ENCODE data around the gene ITGAE. TPM values are rescaled to one million over a fixed set of nuclear protein-coding genes. Genes with fewer than 3 reads are reported as not detected.

ITGAE gene
- total RNA-seq, 2 donors from 2014 or later, result 9.1 to 12.9 TPM

DNA sequence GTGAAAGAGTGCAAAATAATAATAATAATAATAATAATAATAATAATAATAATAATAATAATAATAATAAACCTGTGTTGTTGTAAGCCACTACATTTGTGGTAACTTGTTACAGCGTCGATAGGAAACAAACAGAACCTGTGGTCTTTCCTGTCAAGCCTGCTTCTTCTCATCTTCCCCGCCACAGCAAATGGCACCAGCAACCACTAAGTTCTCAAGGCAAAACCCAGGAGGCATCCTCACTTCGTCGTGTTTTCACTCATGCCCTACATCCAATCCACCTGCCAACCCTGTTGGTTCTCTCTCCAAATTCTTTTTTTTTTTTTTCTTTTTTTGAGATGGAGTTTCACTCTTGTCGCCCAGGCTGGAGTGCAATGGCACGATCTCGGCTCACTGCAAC lies 34.2 kb downstream of the ITGAE start:
- Histone ChIP-seq H3K4me3 (no peak overlapping the region), H3K36me3 (replicated peaks in 1 of 2; ENCODE audit: insufficient read depth in 1 of 2, low read depth in 2 of 2) (no peaks in the 10 kb centered on the region), H3K27me3 (no peaks in the 10 kb centered on the region), H3K27ac (no peak overlapping the region), H3K9me3 (no peaks in the 10 kb centered on the region), H3K4me1 (no peaks in the 10 kb centered on the region)
- 85 to 93% methylated on average over 8 of the region's 8 CpGs for WGBS, 2 donors
- TF ChIP-seq CTCF (IDR thresholded peaks at IDR 0.05), result no peak
- DNase-seq (no peak), ATAC-seq (no peak)
- intact Hi-C loops (cut with DNase I), result no loop called here

DNA sequence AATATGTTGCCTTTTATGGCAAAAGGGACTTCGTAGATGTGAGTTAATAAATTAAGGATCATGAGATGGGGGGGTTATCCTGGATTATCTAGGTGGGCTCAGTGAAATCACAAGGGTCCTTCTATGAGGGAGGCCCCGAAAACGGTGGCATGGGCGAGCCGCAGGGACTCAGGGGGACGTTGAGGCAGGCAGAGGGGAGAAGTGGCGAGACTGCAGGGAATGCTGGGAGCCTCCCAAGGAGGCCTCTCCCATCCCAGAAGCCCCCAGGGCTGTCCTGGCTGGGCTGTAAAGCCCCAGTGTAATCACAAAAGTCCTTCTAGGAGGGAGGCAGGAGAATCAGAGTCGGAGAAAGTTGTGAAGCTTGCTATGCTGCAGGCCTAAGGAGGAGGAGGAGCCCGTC lies 35.0 kb downstream of the ITGAE start:
- intact Hi-C loops (cut with DNase I), result no loop called here
- 76 to 83% methylated on average over 9 of the region's 9 CpGs for WGBS, 2 donors
- ATAC-seq (no peak), DNase-seq (no peak)
- Histone ChIP-seq H3K27me3 (no peaks in the 10 kb centered on the region), H3K9me3 (no peaks in the 10 kb centered on the region), H3K4me1 (no peaks in the 10 kb centered on the region), H3K36me3 (replicated peaks in 1 of 2; ENCODE audit: insufficient read depth in 1 of 2, low read depth in 2 of 2) (no peaks in the 10 kb centered on the region), H3K4me3 (no peak overlapping the region), H3K27ac (no peak overlapping the region)
- no peak for TF ChIP-seq POLR2A (IDR thresholded peaks at IDR 0.05)
- no peak for TF ChIP-seq CTCF (IDR thresholded peaks at IDR 0.05)

- Histone ChIP-seq H3K27me3 (no peaks in the 10 kb centered on the region), H3K36me3 (replicated peaks in 1 of 2; ENCODE audit: insufficient read depth in 1 of 2, low read depth in 2 of 2) (no peaks in the 10 kb centered on the region), H3K9me3 (peaks cover 0 to 9% (median 0%) of the 10 kb centered on the region in 3 donors), H3K4me3 (no peak overlapping the region), H3K4me1 (no peaks in the 10 kb centered on the region), H3K27ac (no peak overlapping the region)
- intact Hi-C loops (cut with DNase I), result no loop called here
- DNase-seq, result no peak
- no peak for ATAC-seq
- 68 to 70% methylated on average over 3 of the region's 3 CpGs for WGBS, 2 donors
- TF ChIP-seq POLR2A (IDR thresholded peaks at IDR 0.05) (no peak), CTCF (IDR thresholded peaks at IDR 0.05) (no peak)
Observed at GRCh38 chr17:3763777-3764170, 37.2 kb downstream of the ITGAE start.

DNA sequence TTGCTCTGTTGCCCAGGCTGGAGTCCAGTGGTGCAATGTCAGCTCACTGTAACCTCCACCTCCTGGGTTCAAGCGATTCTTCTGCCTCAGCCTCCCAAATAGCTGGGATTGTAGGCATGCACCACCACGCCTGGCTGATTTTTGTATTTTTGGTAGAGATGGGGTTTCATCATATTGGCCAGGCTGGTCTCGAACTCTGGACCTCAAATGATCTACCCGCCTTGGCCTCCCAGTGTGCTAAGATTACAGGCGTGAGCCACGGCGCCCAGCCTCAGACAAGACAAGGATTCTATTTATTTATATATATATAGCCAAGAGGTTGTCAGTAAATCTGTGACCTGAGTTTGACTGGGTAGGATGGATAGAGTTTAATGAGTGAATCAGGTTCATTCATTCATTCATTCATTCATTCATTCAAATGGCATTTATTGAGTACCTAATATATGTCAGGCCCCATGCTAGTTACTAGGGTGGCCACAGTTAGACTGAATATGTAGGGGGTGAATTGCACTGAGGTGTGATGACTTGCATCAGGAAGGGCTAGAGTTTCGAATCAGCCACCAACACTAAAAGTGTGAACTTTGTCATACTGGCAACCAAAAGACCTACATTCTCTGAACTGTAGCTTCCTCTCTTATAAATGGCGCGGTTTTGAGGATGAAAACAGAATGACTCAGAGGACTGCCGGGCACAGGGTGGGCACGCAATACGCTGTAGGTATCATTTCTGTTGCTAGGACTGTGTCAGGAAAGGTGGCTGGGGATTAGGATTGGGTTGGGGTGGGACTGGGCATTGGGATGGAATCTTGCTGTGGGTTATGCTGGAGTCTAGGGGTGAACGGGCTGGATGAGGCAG lies 37.8 kb downstream of the ITGAE start:
- H3K4me3 ChIP-seq, result no peak overlapping the region
- DNase-seq, result no peak
- no peak for ATAC-seq
- no peaks in the 10 kb centered on the region for H3K27me3 ChIP-seq
- H3K4me1 ChIP-seq, result no peaks in the 10 kb centered on the region
- TF ChIP-seq CTCF (IDR thresholded peaks at IDR 0.05), result no peak
- TF ChIP-seq POLR2A (IDR thresholded peaks at IDR 0.05), result no peak
- no peaks in the 10 kb centered on the region for H3K36me3 ChIP-seq (replicated peaks in 1 of 2; ENCODE audit: insufficient read depth in 1 of 2, low read depth in 2 of 2)
- WGBS, 2 donors, result 81% methylated on average over 14 of the region's 14 CpGs
- peaks cover 0 to 9% (median 0%) of the 10 kb centered on the region in 3 donors for H3K9me3 ChIP-seq
- no peak overlapping the region for H3K27ac ChIP-seq
- intact Hi-C loops (cut with DNase I), result no loop called here

GRCh38 chr17:3761918-3762380 lies 39.0 kb downstream of the ITGAE start:
- no peak for DNase-seq
- no peaks in the 10 kb centered on the region for H3K4me1 ChIP-seq
- H3K9me3 ChIP-seq, result peaks cover 0 to 9% (median 0%) of the 10 kb centered on the region in 3 donors
- TF ChIP-seq POLR2A (IDR thresholded peaks at IDR 0.05) (no peak), CTCF (IDR thresholded peaks at IDR 0.05) (no peak)
- intact Hi-C loops (cut with DNase I), result no loop called here
- no peaks in the 10 kb centered on the region for H3K27me3 ChIP-seq
- 57 to 62% methylated on average over 13 to 15 of the region's 16 CpGs for WGBS, 2 donors
- no peak overlapping the region for H3K4me3 ChIP-seq
- H3K27ac ChIP-seq, result no peak overlapping the region
- no peak for ATAC-seq
- no peaks in the 10 kb centered on the region for H3K36me3 ChIP-seq (replicated peaks in 1 of 2; ENCODE audit: insufficient read depth in 1 of 2, low read depth in 2 of 2)
